Stomach (tissue), 8 donors: Measurements from ENCODE around the gene SLC6A20. TPM values are rescaled to one million over a fixed set of nuclear protein-coding genes. Genes with fewer than 3 reads are reported as not detected.

ENCODE experiments used
- polyA plus RNA-seq, 3 donors: library from polyadenylated mRNA; stranded (reverse); fragments of 200-250 nt; gene quantifications; one replicate each; pipeline ENCODE4 v1.2.3, GENCODE V29; 2013
- small RNA-seq, 4 donors: library from RNA; depleted of rRNA; stranded (forward); fragments of <200 nt; gene quantifications; one replicate each; pipeline ENCODE3, GENCODE V24; 2016
- total RNA-seq, 5 donors: library from RNA; depleted of rRNA; stranded (reverse); fragments of >200 nt; gene quantifications; one replicate each; pipeline versions ENCODE4 v1.1.0 to v1.2.3, GENCODE V29; 2014 to 2016
- donor health status: healthy with polysubstance abuse.
- donor health status: Bipolar disorder and iron deficiency.
- donor health status: healthy.

Gene SLC6A20
- total and polyA plus RNA-seq, 8 donors = 0.10 to 2.6 (median 0.58) TPM; not detected in 3

Small RNA genes within 50 kb of the gene (small RNA-seq; reads per million reads assigned to genes)
- gene RN7SL145P = 0 to 0.07 (median 0) reads per million in 4 donors

Other genes with a start within 250 kb of the SLC6A20 start
- gene LIMD1, start 201.8 kb downstream of the SLC6A20 start, total RNA-seq = 10 to 100 TPM; 10.1 to 91.1 (median 25.3) TPM
- gene LIMD1, start 201.8 kb downstream of the SLC6A20 start, polyA plus RNA-seq = 1 to 10 TPM; 2.3 to 3.7 (median 3.4) TPM
- 100 to 1,000 TPM in 2 of 5 donors, 10 to 100 TPM in 2, 1 to 10 TPM in 1; 9.8 to 118 (median 77.5) TPM for gene SACM1L, start 107.1 kb downstream of the SLC6A20 start, total RNA-seq
- gene SACM1L, start 107.1 kb downstream of the SLC6A20 start, polyA plus RNA-seq = 10 to 100 TPM; 15.4 to 17.9 (median 17.1) TPM
- 10 to 100 TPM in 3 of 5 donors, 1 to 10 TPM in 2; 3.8 to 62.4 (median 25.0) TPM for gene LZTFL1, start 45.6 kb upstream of the SLC6A20 start, total RNA-seq
- 1 to 10 TPM; 5.3 to 8.6 (median 6.0) TPM for gene LZTFL1, start 45.6 kb upstream of the SLC6A20 start, polyA plus RNA-seq
- gene CCR9, start 90.0 kb upstream of the SLC6A20 start, total RNA-seq = 1 to 10 TPM in 2 of 5 donors, not detected in 3; 1.1 to 1.2 TPM
- gene CCR9, start 90.0 kb upstream of the SLC6A20 start, polyA plus RNA-seq = under 1 TPM in 1 of 3 donors, not detected in 2; 0.08 TPM
- gene CXCR6, start 146.9 kb upstream of the SLC6A20 start, total RNA-seq = 10 to 100 TPM in 1 of 5 donors, 1 to 10 TPM in 1, not detected in 3; 1.1 to 14.8 TPM
- 1 to 10 TPM in 1 of 3 donors, under 1 TPM in 2; 0.31 to 3.2 (median 0.70) TPM for gene CXCR6, start 146.9 kb upstream of the SLC6A20 start, polyA plus RNA-seq
- gene FYCO1, start 199.3 kb upstream of the SLC6A20 start, total RNA-seq = 10 to 100 TPM; 18.0 to 97.4 (median 39.3) TPM
- gene FYCO1, start 199.3 kb upstream of the SLC6A20 start, polyA plus RNA-seq = 10 to 100 TPM; 10.7 to 11.8 (median 11.3) TPM
- gene XCR1, start 230.9 kb upstream of the SLC6A20 start, total RNA-seq = under 1 TPM in 3 of 5 donors, not detected in 2; under 0.01 to 0.37 (median 0.14) TPM
- under 1 TPM in 1 of 3 donors, not detected in 2; 0.03 TPM for gene XCR1, start 230.9 kb upstream of the SLC6A20 start, polyA plus RNA-seq